A673 (cell line): ENCODE results near the gene PLXDC2.

ENCODE experiments used
- EZH2 ChIP-seq: fragments of 200-600 bp; sonication (generic); IDR thresholded peaks from 2 replicates; pipeline ENCODE4 v1.6.1; 2017; ENCODE audit warnings: borderline replicate concordance, low read depth, mild to moderate bottlenecking, mixed read lengths, antibody characterized with exemption, low read length; ENCODE audit not compliant: poor library complexity, severe bottlenecking
- TF ChIP-seq, protein P1 (sequence below): fragments of 300-800, 200-600 bp; sonication (generic); conservative IDR thresholded peaks from 2 replicates; pipeline ENCODE4 v1.5.1; 2017; ENCODE audit warnings: low read depth, mild to moderate bottlenecking, antibody characterized with exemption, low read length, moderate library complexity, mixed read lengths

DNA sequence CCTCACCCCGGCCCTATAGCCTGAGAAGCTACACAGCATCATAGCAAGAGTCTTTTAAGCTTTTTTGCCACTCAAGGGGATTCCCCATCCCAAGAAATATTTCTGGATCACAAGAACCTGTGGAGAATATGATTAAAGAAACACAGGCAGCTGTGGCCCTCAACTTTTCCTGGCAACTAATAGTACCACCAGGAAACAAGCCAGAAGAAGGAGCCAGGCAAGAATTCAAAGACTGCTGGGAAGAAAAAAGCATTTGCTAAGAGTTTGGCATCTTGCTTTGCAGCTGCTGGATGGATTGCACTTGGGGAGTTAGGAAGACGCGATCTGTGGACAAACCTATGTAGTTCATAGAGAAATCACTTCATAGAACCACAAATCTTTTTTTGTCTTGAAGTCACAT is 437.8 kb downstream of the PLXDC2 start:
- no peak for TF ChIP-seq EZH2
- TF ChIP-seq, protein P1, sequence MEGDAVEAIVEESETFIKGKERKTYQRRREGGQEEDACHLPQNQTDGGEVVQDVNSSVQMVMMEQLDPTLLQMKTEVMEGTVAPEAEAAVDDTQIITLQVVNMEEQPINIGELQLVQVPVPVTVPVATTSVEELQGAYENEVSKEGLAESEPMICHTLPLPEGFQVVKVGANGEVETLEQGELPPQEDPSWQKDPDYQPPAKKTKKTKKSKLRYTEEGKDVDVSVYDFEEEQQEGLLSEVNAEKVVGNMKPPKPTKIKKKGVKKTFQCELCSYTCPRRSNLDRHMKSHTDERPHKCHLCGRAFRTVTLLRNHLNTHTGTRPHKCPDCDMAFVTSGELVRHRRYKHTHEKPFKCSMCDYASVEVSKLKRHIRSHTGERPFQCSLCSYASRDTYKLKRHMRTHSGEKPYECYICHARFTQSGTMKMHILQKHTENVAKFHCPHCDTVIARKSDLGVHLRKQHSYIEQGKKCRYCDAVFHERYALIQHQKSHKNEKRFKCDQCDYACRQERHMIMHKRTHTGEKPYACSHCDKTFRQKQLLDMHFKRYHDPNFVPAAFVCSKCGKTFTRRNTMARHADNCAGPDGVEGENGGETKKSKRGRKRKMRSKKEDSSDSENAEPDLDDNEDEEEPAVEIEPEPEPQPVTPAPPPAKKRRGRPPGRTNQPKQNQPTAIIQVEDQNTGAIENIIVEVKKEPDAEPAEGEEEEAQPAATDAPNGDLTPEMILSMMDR: no peak
